ENCODE data around the gene PELI1.

DNA sequence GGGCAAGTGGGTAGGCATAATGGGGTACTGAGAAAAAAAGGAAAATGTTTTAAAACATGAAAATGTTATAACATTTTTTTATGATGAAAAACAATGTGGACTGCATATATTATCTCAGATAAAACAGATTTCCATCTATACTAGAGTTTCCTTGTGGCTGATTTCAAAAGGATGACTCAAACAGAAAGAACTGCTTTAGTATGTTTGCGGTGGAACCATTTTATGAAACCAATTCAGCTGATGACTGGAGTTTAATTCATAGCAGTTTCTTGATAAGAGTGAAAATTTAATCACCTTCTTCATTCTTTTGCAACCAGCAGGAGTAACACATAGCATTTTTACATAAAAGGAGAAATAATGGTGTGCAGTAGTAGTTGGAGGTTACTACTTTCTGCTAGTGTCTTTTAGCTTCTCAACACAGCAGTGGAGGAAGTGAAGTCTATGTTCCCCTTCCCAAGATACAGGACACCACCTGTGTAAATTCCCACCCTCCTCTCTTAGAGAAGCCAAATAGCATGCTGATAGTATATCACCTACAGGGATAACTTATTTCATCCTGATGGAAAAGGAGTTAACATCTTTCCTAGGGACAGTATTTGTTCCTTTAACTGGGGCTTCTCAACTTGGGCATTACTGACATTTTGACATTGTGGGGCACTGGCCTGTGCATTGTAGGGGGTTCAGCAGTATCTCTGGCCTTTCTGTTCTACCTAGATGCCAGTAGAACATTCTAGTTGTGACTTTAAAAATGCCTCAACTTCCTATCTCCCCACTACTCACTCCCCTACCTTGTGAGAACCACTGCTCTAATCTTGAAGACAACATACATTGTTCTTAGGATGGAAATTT lies 29.9 kb downstream of the PELI1 start:
- TF ChIP-seq, protein P1, sequence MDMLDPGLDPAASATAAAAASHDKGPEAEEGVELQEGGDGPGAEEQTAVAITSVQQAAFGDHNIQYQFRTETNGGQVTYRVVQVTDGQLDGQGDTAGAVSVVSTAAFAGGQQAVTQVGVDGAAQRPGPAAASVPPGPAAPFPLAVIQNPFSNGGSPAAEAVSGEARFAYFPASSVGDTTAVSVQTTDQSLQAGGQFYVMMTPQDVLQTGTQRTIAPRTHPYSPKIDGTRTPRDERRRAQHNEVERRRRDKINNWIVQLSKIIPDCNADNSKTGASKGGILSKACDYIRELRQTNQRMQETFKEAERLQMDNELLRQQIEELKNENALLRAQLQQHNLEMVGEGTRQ (CRISPR knock-in tag; IDR thresholded peaks at IDR 0.05), result no peak
- no peak for TF ChIP-seq ZNF317 (CRISPR knock-in tag; IDR thresholded peaks at IDR 0.05; ENCODE audit: borderline replicate concordance, low read depth)
- TF ChIP-seq, protein P2, sequence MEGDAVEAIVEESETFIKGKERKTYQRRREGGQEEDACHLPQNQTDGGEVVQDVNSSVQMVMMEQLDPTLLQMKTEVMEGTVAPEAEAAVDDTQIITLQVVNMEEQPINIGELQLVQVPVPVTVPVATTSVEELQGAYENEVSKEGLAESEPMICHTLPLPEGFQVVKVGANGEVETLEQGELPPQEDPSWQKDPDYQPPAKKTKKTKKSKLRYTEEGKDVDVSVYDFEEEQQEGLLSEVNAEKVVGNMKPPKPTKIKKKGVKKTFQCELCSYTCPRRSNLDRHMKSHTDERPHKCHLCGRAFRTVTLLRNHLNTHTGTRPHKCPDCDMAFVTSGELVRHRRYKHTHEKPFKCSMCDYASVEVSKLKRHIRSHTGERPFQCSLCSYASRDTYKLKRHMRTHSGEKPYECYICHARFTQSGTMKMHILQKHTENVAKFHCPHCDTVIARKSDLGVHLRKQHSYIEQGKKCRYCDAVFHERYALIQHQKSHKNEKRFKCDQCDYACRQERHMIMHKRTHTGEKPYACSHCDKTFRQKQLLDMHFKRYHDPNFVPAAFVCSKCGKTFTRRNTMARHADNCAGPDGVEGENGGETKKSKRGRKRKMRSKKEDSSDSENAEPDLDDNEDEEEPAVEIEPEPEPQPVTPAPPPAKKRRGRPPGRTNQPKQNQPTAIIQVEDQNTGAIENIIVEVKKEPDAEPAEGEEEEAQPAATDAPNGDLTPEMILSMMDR (IDR thresholded peaks at IDR 0.05), result no peak
- TF ChIP-seq, protein P3, sequence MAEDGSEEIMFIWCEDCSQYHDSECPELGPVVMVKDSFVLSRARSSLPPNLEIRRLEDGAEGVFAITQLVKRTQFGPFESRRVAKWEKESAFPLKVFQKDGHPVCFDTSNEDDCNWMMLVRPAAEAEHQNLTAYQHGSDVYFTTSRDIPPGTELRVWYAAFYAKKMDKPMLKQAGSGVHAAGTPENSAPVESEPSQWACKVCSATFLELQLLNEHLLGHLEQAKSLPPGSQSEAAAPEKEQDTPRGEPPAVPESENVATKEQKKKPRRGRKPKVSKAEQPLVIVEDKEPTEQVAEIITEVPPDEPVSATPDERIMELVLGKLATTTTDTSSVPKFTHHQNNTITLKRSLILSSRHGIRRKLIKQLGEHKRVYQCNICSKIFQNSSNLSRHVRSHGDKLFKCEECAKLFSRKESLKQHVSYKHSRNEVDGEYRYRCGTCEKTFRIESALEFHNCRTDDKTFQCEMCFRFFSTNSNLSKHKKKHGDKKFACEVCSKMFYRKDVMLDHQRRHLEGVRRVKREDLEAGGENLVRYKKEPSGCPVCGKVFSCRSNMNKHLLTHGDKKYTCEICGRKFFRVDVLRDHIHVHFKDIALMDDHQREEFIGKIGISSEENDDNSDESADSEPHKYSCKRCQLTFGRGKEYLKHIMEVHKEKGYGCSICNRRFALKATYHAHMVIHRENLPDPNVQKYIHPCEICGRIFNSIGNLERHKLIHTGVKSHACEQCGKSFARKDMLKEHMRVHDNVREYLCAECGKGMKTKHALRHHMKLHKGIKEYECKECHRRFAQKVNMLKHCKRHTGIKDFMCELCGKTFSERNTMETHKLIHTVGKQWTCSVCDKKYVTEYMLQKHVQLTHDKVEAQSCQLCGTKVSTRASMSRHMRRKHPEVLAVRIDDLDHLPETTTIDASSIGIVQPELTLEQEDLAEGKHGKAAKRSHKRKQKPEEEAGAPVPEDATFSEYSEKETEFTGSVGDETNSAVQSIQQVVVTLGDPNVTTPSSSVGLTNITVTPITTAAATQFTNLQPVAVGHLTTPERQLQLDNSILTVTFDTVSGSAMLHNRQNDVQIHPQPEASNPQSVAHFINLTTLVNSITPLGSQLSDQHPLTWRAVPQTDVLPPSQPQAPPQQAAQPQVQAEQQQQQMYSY (CRISPR knock-in tag; IDR thresholded peaks at IDR 0.05), result no peak
- no peak for TF ChIP-seq CREB1 (CRISPR knock-in tag; IDR thresholded peaks at IDR 0.05)
- TF ChIP-seq, protein P4, sequence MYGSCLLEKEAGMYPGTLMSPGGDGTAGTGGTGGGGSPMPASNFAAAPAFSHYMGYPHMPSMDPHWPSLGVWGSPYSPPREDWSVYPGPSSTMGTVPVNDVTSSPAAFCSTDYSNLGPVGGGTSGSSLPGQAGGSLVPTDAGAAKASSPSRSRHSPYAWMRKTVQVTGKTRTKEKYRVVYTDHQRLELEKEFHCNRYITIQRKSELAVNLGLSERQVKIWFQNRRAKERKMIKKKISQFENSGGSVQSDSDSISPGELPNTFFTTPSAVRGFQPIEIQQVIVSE (CRISPR knock-in tag; IDR thresholded peaks at IDR 0.05; ENCODE audit: borderline replicate concordance), result no peak

All from WTC11 (cell line).